HG02840 (cell line): ENCODE results near the gene MBNL2.
"Not testable (repeated sequence)": the region's sequence is repeated elsewhere in the genome, so short reads cannot be mapped to it uniquely, and the experiment has no call there.

Source experiments
- ATAC-seq: cut with Tn5 transposase; IDR thresholded peaks from one replicate; pipeline ENCODE4 v1.9.1; 2021; ENCODE audit warnings: mild to moderate bottlenecking, moderate library complexity, moderate number of reproducible peaks; ENCODE audit not compliant: unreplicated experiment, low FRiP score

MBNL2 gene

DNA sequence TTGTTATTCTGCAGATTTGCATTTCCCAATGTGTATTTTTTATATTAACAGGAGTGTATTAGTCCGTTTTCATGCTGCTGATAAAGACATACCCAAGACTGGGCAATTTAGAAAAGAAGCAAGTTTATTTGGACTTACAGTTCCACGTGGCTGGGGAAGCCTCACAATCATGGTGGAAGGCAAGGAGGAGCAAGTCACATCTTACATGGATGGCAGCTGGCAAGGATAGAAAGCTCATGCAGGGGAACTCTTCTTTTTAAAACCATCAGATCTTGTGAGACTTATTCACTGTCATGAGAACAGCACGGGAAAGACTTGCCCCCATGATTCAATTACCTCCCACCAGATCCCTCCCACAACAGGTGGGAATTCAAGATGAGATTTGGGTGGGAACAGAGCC lies 14.9 kb upstream of the MBNL2 start:
- not testable (repeated sequence) for ATAC-seq

DNA sequence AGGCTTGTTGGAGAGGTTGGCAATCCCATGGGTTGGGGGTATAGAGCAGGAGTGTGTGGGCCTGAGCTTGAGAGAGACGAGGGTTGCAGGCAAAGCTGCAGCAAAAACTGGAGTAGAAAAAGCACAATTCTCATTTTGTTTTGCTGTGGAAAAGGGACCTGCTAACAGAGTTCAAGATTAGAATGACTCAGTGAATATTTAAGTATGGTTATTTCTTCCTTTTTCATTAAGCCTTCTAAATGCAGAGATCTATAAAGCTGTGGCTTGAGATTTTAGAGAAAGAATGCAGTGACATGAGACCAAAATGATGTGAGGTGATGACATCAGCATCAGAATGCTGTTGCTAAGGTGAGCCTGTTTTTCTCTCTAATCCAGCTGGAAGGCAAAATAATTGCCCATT lies 10.8 kb upstream of the MBNL2 start:
- no peak for ATAC-seq

DNA sequence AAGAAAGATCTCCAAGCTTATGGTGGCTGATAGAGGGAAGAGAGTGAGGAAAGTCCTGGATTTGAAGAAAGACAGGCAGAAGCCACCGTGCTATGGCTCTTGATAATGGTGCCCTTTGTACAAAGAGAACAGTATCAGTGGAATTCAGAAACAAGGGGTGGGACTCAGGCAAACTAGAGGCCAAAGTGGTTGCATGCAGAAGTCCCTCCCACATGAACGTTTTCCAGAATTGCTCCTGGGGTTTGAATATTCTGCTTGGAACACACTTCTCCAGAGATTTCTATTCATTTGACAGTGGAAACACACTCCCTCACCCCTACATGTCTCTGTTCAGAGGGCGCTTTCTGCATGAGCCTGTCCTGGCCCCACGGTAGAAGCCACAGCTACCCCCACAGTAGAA lies 10.1 kb upstream of the MBNL2 start:
- ATAC-seq = no peak

DNA sequence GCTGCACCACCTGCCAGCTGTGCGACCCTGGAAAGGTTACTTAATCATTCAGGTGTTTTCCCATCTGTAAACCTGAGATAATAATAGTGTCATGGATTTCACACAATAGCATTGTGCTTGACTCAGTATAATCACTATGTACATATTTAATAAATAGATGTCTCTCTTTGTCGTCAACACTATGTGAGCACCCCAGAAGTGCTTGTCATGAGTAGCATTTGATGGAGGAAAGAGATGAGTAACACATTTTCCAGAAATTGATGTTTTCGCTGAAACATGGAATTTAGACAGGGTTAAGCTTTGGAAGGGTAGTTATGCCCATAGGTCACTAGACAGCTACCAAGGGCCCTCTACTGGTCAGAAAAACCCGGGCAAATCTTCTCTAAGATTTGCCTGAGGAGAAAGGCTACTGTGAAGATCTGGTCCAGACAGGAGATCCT lies 9.5 kb upstream of the MBNL2 start:
- no peak for ATAC-seq

DNA sequence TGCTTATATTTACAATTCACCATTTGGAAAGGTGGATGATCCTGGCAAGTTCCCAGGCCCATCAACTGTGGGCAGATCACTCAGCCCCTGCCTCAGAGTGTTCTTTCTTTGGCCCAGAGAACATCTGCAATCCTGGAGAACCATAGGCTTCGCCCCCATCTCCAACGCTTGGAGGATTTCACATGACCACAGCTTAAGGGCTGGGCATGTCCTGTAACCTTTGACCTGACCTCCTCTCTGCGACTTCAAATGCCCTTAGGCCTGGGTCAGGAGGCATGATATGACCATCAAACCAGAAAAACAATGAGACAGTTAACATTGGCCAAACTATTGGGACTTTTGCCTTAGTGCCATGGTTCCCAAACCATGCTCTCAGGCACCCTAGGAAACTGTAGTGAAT lies 7.2 kb upstream of the MBNL2 start:
- ATAC-seq = no peak

DNA sequence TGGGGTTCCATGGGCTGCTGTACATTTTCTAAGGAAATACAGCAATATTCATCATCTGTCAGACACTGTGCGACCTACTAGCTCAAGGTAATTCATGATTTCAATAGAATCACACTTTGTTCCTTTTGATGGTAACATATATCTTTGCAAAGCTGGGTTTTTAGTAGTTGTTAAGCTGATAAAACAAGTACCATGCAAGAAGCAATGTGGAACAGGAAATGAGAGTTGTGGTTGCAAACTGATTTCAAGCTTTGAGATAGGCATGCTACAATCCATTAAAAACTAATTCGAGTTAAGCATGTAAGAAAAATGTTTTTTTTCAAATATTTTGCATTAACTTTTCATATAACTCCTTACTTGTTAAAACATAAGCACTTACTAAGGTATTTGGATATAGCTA lies 6.8 kb upstream of the MBNL2 start:
- ATAC-seq = no peak

DNA sequence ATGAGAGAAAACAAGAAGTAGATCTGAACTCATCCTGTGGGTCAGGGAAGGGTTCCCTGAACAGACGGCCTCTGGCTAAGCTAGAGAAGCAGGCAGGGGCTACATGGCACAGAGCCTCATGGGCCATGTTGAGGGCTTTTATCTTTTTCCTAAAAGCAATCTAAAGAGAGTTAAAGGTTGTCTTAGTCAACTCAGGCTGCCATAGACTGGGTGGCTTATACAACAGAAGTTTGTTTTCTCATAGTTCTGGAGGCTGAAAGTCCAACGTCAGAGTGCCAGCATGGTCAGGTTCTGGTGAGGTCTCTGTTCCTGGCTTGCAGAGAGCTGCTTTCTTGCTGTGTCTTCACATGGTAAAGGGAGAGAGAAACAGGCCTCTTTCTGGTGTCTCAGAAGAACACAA lies 2.9 kb upstream of the MBNL2 start:
- no peak for ATAC-seq

DNA sequence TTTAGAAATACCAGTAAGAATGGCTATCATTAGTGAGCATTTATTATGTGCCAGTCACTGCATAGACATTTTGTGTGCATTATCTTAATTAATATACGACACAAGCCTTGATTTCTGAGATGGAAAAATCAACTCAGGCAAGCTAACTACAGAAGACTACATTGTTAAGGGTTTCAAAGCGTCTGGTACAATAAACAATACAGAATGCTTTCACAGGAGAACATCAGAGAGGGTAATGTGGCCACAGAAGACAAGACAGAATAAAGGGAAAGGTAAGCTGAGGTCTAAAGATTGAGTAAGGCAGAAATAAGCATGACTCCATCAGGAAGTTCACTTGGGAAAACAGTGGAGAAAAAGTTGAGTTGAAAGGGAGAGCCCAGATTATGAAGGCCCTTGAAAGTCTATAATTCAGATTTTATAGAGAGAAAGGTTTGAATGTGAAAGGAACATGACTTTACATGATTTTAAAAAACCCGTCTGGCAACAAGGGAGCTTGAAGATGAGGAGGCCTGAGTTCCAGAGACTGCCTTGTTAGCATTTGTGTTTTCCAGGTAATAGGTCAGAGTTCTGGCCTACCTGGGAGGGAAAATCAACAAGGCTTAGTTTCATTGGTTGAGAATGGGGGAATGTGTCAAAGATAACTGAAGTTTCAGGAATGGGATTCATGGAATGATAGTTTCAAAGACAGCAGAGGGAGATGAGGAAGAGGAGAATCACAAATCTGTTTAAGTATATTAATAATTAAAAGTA lies 1.8 kb upstream of the MBNL2 start:
- ATAC-seq = no peak

DNA sequence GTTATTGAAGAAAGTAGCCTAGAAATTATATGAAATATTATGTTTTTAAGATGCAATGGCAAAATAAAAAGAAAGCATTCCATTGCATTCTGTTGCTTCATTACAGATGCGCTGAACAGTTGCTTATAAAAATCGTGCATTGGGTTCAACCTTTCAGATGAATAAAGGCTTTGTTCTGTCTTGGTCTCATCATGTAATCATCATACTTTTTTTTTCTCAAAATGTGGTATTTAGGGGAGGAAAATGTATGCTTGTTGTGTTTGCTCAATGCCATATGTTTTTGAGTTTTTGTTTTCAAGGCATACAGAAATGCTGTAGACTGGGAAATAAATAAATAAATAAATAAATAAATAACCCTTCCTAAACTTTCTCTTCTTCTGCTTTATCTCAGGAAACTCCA lies 1.1 kb upstream of the MBNL2 start:
- no peak for ATAC-seq

DNA sequence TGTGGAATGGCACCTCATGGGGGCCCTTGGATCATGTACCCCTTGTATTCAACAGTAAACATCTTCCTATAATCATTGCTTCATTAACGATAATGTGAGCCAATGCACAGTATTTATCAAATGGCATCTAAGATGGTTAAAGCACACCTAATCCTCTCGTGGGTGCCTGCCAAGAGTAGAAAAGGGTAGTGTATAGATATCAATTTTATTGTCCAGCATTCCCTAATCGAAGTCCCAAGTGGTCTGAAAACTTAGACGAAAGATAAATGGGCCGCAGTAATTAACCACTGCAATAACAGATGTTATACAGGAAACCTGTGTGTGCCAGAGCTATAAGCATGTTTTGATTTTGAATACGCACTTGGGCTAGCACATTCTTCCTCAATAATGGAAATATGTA lies 667 bp upstream of the MBNL2 start:
- ATAC-seq = peak; percentile 1

DNA sequence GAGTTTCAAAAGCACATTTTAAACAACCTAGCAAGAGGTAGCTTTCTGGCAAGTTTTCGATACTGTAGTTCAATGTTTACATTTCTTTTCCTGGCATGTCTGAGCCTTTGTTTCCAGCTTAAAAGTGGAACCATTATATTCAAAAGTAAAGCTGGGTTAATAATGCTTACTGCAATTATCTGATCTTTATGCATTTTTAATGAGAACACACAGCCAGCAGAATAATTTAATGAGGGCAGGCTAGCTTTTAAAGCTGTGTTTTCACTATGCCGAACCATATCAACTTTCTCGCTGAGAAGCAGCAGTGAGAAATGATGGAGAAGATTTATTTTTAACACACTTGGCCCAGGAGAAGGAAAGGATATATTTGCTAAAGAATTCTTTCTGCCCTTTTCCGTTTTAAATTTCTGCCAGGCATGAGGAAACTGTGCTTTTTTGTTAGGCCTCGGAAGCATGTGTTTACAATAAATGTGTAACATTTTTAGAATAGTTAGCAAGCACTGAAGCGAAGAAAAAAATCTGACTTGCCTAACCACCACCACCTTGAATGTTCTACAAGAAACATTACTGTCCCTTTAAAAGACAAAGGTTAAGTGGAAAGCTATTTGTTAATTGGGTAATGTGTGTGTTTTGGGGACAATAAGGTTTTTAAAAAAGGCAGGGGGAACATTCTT lies 1.0 kb downstream of the MBNL2 start:
- no peak for ATAC-seq

DNA sequence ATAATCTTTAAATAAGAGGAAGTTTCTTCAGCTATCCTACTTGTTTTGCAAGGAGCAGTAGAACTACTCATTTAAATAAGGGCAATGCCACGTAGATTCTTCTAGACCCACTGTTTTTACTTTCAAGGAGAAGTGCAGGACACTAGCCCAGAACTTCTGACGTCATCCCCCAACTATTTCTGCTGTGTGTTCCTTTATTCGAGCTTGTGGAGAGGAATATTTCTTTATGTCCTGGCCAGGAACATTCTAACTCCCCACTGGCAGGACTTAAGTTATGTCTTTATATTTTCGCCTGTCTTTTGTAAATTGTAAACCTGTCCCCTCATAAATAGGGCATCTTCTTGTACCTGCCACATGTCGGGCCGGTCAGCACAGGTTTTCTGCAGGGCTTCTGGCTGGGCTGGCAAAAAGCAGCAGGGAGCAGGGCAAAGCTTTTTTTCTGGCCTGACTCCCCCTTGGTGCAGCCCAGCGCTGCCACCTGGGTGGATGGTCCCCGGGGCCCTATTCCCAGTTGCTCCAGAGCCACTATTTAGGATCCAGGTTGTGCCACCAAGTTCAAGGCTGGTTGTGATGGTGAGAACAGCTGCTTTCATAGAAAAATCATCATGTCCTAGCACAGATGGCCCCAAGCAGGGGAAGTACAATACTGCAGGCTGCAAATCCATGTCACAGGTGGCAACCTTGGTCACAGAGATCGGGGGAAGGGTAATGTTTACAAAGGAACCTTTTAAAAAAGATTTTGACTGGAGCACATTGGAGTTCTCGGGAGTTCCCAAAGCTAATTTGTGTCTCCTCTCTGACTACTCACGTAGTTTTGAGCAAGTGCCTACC lies 1.8 kb downstream of the MBNL2 start:
- ATAC-seq = no peak

DNA sequence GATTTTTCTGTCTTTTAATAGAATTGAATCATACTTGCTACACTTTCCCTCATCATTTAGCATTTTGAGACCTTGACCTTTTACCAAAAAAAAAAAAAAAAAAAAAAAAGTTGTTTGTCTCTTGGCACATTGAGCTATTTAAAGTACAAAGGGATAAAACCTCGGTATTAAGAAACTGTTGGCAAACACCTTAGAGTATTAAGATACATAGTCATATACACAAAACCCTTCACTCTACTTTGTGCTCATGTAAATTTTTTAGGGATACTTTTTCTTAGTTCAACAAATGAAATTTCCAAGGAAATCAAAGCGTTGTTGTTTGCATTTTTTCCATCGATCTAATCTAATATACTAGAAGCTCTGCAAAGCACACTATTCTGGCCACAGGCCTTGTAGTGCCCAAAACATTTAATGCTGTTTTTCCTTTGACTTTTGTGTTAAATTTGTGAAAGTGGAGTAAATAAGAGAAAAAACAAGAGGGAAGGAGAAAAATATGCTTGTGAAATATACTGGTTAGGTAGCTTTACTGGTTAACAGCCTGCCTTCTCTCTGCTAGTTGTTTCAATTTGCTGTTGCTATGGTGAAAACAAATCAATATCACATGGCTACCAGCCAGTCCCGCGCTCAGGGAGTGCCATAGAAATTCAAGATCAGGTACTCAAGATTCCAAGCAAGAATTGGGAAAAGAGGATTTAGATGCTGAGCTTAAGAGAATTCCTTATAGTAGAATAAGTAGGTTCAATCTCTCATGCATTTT lies 2.6 kb downstream of the MBNL2 start:
- ATAC-seq = no peak

DNA sequence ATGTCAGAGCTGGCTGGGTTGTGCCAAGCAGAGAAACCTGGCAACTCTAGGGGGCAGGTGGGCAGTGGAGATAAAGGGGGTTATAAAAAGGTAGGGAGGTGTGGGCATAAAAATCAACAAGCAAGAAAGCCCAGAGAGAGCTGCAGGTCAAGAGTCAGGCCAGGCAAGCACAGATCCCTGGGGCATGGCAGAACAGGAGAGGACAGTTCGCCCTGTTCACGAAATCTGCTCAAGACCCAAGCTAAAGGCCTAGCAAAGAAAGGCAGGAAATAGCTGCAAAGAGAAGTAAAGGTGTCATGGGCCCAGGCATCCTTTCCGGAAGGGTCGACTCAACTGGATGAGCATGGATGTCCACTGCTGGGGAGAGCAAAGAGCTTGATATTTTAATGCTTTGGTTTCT lies 3.4 kb downstream of the MBNL2 start:
- ATAC-seq = no peak

DNA sequence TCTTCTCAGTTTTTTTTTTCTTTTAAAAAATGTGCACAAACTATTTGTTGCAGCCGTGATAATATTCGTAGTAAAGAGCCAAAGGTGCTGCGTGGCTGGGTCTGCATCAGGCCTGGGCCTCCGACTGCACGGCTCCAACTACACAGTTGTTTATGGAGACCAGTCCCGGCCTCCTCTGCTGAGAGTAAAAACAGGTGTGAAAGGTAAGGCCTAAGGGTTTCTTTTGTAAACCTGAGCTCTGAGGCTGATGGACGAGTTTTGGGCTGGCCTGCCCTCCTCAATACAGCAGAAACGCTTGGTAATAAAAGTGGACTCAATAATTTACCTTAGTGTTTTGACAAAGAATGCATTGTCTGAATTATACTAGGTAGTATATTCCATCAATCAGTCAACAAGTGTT lies 3.9 kb downstream of the MBNL2 start:
- ATAC-seq = no peak

DNA sequence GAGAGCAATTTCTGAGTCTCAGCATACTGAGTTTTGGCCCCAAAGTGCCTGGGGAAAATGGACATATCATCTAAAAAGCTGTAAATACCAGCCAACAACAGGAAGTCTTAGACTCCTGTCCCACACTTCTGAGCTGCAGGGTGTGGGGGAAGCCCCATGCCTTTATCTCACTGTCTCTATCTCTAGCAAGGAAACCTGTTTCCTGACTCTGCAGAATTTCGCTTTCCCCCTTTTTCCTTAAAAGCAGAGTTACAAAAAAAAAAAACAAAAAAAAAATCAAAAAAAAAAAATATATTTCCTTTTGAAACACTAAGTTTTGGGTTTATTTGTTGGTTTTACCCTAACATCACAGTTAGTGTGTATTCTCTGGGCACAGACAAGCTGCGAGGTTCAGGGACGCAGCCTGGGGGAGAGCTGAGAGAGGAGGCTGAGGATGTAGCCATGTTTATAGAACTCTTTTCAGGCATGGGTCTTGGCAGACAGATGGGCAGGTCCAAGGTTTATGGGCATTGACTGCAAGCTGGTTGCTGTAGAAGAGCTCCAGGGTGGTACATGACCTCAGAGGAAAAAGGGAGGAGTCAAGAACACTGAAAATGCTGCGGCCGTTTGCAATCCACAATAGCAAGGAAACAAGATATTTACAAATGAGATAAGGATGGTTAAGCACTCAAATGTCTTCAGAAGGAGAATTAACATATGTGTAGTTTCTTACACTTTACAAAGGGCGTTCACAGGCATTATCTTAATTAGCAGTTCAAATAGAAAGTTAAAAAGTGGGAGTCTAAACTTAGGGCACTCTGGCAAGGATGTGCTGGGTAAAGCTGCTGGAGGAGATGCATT lies 4.9 kb downstream of the MBNL2 start:
- ATAC-seq = peak; percentile 33

DNA sequence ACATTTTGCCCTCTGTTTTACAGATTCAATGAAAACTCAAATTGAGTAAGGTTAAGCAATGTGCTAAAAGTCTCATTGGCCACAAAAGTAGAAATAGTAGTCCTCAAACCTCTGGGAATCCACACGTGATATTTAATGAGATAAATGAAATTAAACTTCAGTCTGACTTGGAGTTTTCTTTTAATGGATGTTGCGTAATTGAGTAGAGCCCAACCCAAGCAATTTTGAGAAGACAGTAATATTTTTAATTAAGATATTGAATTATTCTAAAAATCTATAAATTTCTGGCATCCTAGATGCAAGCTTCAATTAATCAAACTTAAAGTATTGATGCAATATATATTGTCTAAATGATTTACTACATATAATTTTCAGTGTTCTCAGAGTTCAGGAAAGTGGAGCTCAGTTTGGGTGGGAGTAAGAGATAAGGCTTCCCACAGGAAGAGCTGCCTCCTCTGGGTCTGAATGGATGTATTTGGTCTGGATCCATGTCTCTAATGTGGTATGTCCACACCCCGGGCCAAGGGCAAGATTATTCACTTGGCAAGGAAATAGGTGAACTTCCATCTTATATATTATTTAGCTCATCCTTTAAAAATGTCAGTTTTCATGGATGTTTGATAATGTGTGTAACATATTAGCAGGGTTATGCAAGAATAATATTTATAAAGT lies 6.9 kb downstream of the MBNL2 start:
- ATAC-seq = no peak

DNA sequence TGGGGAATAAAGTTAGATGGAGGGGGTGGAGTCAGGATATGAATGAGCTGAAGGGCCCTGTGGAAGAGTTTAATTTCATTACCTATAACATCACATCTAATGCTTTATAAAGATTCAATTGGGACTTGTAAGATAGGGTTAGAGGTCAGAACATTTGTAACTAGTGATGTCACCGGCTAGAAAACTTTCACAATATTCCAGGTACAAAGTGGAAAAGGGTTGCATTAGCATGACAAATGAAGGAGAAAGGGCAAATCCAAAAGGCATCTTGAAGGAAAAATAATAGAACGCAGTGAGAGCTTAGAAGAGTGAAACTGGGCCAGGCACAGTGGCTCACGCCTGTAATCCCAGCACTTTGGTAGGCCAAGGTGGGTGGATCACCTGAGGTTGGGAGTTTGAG lies 7.6 kb downstream of the MBNL2 start:
- no peak for ATAC-seq

DNA sequence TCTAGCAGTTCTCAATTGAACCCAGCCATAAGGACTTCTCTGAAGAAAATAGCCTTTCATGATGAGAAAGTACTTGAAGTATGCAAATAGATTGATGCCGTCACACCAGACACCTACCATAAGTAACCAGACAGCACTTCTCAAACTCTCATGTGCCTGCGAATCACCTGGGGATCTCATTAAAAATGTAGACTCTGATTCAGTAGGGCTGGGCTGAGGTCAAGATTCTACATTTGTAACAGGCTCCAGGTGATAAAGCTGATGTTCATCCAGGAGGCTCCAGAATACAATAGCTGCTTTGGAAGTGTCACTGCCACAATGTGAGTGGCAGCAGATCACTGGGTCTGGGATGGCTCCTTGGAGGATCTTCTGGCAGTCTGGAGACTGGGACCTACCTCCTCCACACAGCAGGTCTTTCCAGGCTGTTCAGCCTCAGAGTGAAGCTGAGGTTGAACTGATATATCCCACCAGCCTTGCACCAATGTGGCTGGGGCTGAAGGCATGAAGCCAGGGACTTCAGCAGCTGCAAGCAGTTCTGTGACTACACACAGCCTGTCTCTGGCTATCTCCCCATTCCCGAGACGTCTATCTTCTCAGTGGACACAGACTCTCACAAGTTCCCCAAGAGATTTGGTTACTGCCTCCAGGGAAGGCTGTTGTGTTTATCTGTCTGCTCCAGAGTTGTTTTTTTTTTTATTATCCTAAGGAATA lies 9.1 kb downstream of the MBNL2 start:
- ATAC-seq = no peak
